ENCODE measurements around the gene KCNN3.

The KCNN3 gene

DNA sequence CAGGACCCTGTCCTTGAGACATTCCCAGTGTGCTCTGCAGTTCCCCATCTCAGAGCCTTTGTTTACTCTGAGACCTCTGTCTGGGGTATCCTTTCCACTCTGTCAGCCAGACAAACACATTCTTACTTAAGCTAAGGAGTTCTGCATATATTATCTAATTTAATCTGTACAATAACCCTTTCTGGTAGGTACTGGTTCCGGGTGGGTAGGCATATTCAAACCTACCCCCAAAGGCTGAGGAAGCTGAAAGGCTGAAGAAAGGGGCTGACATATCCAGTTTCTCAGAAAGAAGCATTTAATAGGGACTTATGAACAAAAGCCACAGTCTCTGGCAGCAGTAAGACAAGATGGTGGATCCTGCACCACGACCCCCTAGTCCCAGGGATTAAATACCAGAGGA, 53.1 kb downstream of the KCNN3 start:
- no peak overlapping the region for H3K4me3 ChIP-seq (ENCODE audit: low read depth, low read length)
- no peak overlapping the region for H3K27ac ChIP-seq (ENCODE audit: extremely low read depth, low read depth, low read length)
- ChIA-PET POLR2A (no interaction called here), CTCF (interaction anchor here (0.9 kb wide), 1 partner anchor 22 kb away, joined by 3 read pairs; no protein-coding TSS in a partner anchor)
- TF ChIP-seq ZSCAN16 (tag by site-specific recombination; IDR thresholded peaks at IDR 0.05) (no peak), MEIS1 (CRISPR knock-in tag; IDR thresholded peaks at IDR 0.05; ENCODE audit: borderline replicate concordance) (no peak), ZNF664 (tag by site-specific recombination; IDR thresholded peaks at IDR 0.05) (peak; percentile 63; the same call in 1 of the 2 replicates)
- H3K36me3 ChIP-seq (ENCODE audit: control insufficient read depth in 2 of 2, insufficient read depth in 1 of 2, low read length in 2 of 2), result no peaks in the 10 kb centered on the region
- no peaks in the 10 kb centered on the region for H3K9me3 ChIP-seq (ENCODE audit: control insufficient read depth, insufficient read depth, low read depth, low read length)
- no peaks in the 10 kb centered on the region for H3K4me1 ChIP-seq (ENCODE audit: control insufficient read depth, insufficient read depth, low read length)

DNA sequence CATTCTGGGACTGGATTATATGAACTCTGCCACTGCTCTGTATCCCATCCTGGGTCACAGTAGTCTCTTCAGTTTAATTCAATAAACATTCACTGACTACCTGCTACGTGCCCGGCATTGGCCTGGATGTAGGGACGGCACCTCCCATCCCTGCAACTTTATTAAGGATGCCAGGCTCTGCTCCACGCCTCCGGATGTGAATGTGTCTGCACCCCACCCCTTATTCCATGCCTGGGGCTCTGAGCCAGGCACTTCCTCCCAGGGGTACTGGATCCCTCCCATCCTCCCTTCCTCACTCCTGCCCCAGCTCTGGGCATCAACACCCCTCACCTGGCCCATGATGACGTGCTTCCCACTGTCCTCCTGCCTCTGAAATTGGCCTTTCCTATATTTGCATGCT, 53.7 kb downstream of the KCNN3 start:
- CTCF ChIA-PET, result interaction anchor here (0.9 kb wide), 1 partner anchor 22 kb away, joined by 3 read pairs; no protein-coding TSS in a partner anchor
- no peaks in the 10 kb centered on the region for H3K4me1 ChIP-seq (ENCODE audit: control insufficient read depth, insufficient read depth, low read length)
- no peak overlapping the region for H3K4me3 ChIP-seq (ENCODE audit: low read depth, low read length)
- POLR2A ChIA-PET, result no interaction called here
- TF ChIP-seq ZNF621 (tag by site-specific recombination; IDR thresholded peaks at IDR 0.05), result no peak
- TF ChIP-seq ZNF155 (tag by site-specific recombination; IDR thresholded peaks at IDR 0.05), result no peak
- TF ChIP-seq ZNF560 (tag by site-specific recombination; IDR thresholded peaks at IDR 0.05; ENCODE audit: borderline replicate concordance), result no peak
- no peak for TF ChIP-seq PRDM6 (tag by site-specific recombination; IDR thresholded peaks at IDR 0.05)
- TF ChIP-seq ZNF658 (tag by site-specific recombination; IDR thresholded peaks at IDR 0.05), result no peak
- TF ChIP-seq, protein P1, sequence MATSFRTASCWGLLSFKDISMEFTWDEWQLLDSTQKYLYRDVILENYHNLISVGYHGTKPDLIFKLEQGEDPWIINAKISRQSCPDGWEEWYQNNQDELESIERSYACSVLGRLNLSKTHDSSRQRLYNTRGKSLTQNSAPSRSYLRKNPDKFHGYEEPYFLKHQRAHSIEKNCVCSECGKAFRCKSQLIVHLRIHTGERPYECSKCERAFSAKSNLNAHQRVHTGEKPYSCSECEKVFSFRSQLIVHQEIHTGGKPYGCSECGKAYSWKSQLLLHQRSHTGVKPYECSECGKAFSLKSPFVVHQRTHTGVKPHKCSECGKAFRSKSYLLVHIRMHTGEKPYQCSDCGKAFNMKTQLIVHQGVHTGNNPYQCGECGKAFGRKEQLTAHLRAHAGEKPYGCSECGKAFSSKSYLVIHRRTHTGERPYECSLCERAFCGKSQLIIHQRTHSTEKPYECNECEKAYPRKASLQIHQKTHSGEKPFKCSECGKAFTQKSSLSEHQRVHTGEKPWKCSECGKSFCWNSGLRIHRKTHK (tag by site-specific recombination; IDR thresholded peaks at IDR 0.05), result no peak
- no peak for TF ChIP-seq OVOL3 (tag by site-specific recombination; IDR thresholded peaks at IDR 0.05)
- TF ChIP-seq ZNF266 (tag by site-specific recombination; IDR thresholded peaks at IDR 0.05; ENCODE audit: low read depth), result no peak
- TF ChIP-seq ZNF544 (tag by site-specific recombination; IDR thresholded peaks at IDR 0.05), result no peak
- no peak for TF ChIP-seq ZSCAN16 (tag by site-specific recombination; IDR thresholded peaks at IDR 0.05)
- H3K9me3 ChIP-seq (ENCODE audit: control insufficient read depth, insufficient read depth, low read depth, low read length), result no peaks in the 10 kb centered on the region
- H3K36me3 ChIP-seq (ENCODE audit: control insufficient read depth in 2 of 2, insufficient read depth in 1 of 2, low read length in 2 of 2), result no peaks in the 10 kb centered on the region
- no peak overlapping the region for H3K27ac ChIP-seq (ENCODE audit: extremely low read depth, low read depth, low read length)

- no peak overlapping the region for H3K27ac ChIP-seq (ENCODE audit: extremely low read depth, low read depth, low read length)
- POLR2A ChIA-PET, result no interaction called here
- CTCF ChIA-PET, result interaction anchor here (0.9 kb wide), 1 partner anchor 63 kb away, joined by 6 read pairs; no protein-coding TSS in a partner anchor
Measured at GRCh38 chr1:154813846-154814505, 56.1 kb downstream of the KCNN3 start.

More at GRCh38 chr1:154813846-154814505, 56.1 kb downstream of the KCNN3 start:
- H3K4me1 ChIP-seq (ENCODE audit: control insufficient read depth, insufficient read depth, low read length), result no peaks in the 10 kb centered on the region
- H3K4me3 ChIP-seq (ENCODE audit: low read depth, low read length), result no peak overlapping the region
- no peaks in the 10 kb centered on the region for H3K9me3 ChIP-seq (ENCODE audit: control insufficient read depth, insufficient read depth, low read depth, low read length)
- H3K36me3 ChIP-seq (ENCODE audit: control insufficient read depth in 2 of 2, insufficient read depth in 1 of 2, low read length in 2 of 2), result no peaks in the 10 kb centered on the region
- TF ChIP-seq PRDM1 (tag by site-specific recombination; IDR thresholded peaks at IDR 0.05) (peak; percentile 1; the same call in 1 of the 2 replicates), ZIC2 (tag by site-specific recombination; IDR thresholded peaks at IDR 0.05) (0 out of 2 replicates have a peak, but pooled peaks have one; percentile 3)
- TF ChIP-seq, protein P2, sequence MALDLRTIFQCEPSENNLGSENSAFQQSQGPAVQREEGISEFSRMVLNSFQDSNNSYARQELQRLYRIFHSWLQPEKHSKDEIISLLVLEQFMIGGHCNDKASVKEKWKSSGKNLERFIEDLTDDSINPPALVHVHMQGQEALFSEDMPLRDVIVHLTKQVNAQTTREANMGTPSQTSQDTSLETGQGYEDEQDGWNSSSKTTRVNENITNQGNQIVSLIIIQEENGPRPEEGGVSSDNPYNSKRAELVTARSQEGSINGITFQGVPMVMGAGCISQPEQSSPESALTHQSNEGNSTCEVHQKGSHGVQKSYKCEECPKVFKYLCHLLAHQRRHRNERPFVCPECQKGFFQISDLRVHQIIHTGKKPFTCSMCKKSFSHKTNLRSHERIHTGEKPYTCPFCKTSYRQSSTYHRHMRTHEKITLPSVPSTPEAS (tag by site-specific recombination; IDR thresholded peaks at IDR 0.05), result no peak
- TF ChIP-seq, protein P3, sequence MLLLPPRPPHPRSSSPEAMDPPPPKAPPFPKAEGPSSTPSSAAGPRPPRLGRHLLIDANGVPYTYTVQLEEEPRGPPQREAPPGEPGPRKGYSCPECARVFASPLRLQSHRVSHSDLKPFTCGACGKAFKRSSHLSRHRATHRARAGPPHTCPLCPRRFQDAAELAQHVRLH (tag by site-specific recombination; IDR thresholded peaks at IDR 0.05), result no peak
